Retinal pigment epithelial cell (primary cell): ENCODE results near the gene AP1S2.

Source experiments
- DNase-seq: peaks from one replicate; pipeline ENCODE4 v3.0.0-alpha.2; 2010; ENCODE audit warnings: low read depth
- H3K4me3 ChIP-seq: 2 replicates; pipeline ENCODE4 v1.5.1; 2011; ENCODE audit warnings: mild to moderate bottlenecking, low read length, control low read depth, moderate library complexity
- TF ChIP-seq, protein P1 (sequence below): conservative IDR thresholded peaks from 2 replicates; pipeline ENCODE4 v1.5.1; 2011; ENCODE audit warnings: low read depth, low read length, control low read depth, inconsistent platforms

AP1S2 gene

DNA sequence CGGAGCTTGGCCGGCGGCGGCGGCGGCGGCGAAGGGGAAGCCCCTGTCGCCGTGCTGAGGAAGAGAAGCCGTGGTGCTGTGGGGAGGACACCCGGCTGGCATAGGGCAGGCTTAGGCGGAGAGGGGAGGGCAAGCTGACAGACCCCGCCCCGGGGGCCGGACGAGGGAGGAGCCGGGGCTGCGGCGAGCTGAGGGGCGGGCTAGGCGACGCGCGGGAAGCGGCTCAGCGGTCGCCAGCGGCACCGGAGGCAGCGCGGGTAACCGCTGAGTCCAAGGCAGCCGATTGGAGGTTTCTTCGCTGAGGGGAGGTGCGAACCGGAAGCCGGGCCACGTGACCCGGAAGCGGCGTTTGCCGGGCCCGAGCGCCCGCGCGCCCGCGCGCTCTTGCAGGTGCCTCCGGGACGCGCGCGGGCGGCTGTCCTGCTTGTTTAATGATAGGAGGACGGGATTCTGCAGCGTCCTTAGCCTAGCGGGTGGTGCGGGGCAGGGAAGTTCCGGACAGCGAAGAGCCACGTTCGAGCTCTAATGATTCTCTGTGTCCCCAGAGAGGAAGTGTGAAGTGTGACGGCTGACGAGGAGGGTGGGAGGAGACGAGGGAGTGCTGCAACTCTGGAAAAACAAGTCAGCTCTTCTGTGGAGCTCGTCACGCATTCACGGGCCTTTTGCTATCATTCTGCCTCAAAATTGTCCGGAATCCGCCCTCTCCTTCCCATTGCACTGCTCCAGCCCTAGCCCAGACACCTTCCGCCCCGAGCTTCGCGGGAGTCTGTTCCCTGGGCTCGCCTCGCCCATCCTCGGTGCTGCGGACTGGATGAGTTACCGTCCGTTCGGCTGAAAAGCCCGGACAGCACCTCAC is at the start of gene AP1S2:
TSS of gene AP1S2 (minus strand) at position 102 of the 856 bp plus-strand sequence. CDS start 2,289 bp downstream, outside the sequence.
- DNase-seq, result peak; percentile 89
- H3K4me3 ChIP-seq, result peak within 1 kb of the TSS; percentile 79

GRCh38 chrX:15903186-15903681 is 48.6 kb upstream of the AP1S2 start:
- TF ChIP-seq, protein P1, sequence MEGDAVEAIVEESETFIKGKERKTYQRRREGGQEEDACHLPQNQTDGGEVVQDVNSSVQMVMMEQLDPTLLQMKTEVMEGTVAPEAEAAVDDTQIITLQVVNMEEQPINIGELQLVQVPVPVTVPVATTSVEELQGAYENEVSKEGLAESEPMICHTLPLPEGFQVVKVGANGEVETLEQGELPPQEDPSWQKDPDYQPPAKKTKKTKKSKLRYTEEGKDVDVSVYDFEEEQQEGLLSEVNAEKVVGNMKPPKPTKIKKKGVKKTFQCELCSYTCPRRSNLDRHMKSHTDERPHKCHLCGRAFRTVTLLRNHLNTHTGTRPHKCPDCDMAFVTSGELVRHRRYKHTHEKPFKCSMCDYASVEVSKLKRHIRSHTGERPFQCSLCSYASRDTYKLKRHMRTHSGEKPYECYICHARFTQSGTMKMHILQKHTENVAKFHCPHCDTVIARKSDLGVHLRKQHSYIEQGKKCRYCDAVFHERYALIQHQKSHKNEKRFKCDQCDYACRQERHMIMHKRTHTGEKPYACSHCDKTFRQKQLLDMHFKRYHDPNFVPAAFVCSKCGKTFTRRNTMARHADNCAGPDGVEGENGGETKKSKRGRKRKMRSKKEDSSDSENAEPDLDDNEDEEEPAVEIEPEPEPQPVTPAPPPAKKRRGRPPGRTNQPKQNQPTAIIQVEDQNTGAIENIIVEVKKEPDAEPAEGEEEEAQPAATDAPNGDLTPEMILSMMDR, result no peak
- H3K4me3 ChIP-seq, result no peak overlapping the region
- no peak for DNase-seq

More for the DNA sequence above, at the start of gene AP1S2:
- TF ChIP-seq, protein P1, result no peak

DNA sequence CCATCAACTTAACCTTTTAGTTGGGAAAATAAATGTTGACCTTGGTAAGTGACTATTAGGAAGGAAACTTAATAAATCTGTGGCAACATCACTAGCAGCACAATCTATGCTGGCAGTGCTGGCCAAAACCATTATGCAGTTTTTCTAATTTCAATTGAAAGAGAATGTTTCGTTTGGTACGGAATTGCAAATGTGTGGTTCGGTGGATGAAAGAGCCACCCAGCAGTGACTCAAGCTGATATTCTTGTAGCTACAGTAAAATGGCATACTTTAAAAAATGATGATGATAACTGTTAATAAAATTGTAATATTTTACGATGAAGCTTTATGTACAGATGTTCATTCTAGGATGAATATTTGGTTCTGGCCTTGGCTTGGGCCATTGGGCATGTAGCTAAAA is 40.7 kb upstream of the AP1S2 start:
- DNase-seq, result no peak
- TF ChIP-seq, protein P1, result no peak
- H3K4me3 ChIP-seq, result no peak overlapping the region

DNA sequence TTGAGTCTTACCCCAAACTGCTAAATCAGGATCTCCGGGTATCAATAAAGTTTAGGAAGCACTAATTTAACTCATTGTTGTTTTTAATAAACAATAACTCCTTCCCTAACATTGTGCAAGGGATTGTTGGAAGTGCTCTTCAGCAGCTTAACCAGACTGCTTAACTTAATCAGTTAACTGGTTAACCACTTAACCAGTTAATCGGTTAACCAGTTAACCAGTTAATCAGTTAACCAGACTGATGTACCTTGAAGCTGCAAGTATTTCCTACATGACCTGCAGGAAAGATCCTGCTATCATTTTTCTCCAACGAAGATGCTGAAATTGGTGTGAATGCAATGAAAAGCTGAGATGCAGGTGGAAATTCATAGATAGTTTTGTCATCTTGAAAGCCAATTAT is 40.1 kb upstream of the AP1S2 start:
- no peak overlapping the region for H3K4me3 ChIP-seq
- DNase-seq, result no peak
- TF ChIP-seq, protein P1, result no peak

DNA sequence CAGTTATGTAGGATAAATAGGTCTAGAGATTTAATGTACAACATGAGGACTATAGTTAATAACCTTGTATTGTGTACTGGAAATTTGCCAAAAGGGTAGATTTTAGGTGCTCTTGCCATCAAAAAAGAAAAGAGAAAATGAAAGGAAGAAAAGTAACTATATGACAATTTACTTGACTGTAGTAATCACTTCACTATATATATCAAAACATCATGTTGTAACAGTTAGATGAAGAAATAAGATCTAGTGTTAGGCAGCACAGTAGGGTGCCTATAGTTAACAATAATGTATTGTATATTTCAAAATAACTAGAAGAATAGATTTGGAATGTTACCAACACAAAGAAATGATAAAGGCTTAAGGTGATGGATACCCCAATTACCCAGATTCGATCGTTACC is 35.9 kb upstream of the AP1S2 start:
- TF ChIP-seq, protein P1, result no peak
- no peak overlapping the region for H3K4me3 ChIP-seq
- no peak for DNase-seq

- TF ChIP-seq, protein P1, result no peak
- no peak for DNase-seq
- no peak overlapping the region for H3K4me3 ChIP-seq
Observed at GRCh38 chrX:15888062-15888461, 33.4 kb upstream of the AP1S2 start.

DNA sequence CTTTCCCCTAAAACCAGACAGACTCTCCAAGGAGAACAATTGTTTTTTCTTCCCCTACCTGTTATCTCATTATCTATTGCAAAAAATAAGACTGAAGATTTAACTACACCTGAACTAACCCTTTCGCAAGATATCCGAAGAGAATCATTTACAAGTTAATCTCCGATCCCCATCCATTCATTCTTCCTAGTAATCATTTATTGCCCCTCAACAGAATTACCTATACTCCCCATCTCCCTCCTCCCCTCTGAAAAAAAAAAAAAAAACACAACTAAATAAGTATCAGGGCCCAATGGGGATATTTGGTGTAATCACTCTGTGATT is 28.9 kb upstream of the AP1S2 start:
- no peak overlapping the region for H3K4me3 ChIP-seq
- DNase-seq, result no peak
- TF ChIP-seq, protein P1, result no peak
